ENCODE results near the gene ARMCX6. TPM values are rescaled to one million over a fixed set of nuclear protein-coding genes. Genes with fewer than 3 reads are reported as not detected.
A peak's percentile ranks its signal among the peaks of the same experiment; 100 is the strongest.

The ARMCX6 gene
- total and polyA plus RNA-seq, 12 donors = 11.1 to 43.1 (median 33.0) TPM

GRCh38 chrX:101639583-101639982 lies 21.8 kb upstream of the ARMCX6 start:
- intact Hi-C loops (cut with DNase I) = no loop called here
- H3K27me3 ChIP-seq = peaks cover 0 to 7% (median 0%) of the 10 kb centered on the region in 7 donors

GRCh38 chrX:101619364-101619763 lies 1.6 kb upstream of the ARMCX6 start:
- H3K27me3 ChIP-seq = peaks cover 0 to 5% (median 0%) of the 10 kb centered on the region in 7 donors
- intact Hi-C loops (cut with DNase I) = loop anchor here in 1 of 10 donors (5.0 kb wide), 2 partner anchors 67 to 178 kb away; partner anchors contain the start of gene ARMCX1
- no peaks in the 10 kb centered on the region for H3K36me3 ChIP-seq
- DNase-seq (peak in 1 of 2 donors; percentile 5), ATAC-seq (no peak)
- no peak for TF ChIP-seq CTCF (IDR thresholded peaks at IDR 0.05)
- no peak overlapping the region for H3K4me3 ChIP-seq
- no peak overlapping the region for H3K27ac ChIP-seq
- peaks cover 0 to 17% (median 5%) of the 10 kb centered on the region in 9 donors for H3K4me1 ChIP-seq
- no peaks in the 10 kb centered on the region for H3K9me3 ChIP-seq

More at GRCh38 chrX:101639583-101639982, 21.8 kb upstream of the ARMCX6 start:
- Histone ChIP-seq H3K9me3 (no peaks in the 10 kb centered on the region), H3K27ac (no peak overlapping the region), H3K4me1 (no peaks in the 10 kb centered on the region), H3K4me3 (no peak overlapping the region), H3K36me3 (peaks cover 0 to 18% (median 0%) of the 10 kb centered on the region in 9 donors)
- DNase-seq = no peak
- ATAC-seq = no peak
- no peak for TF ChIP-seq CTCF (IDR thresholded peaks at IDR 0.05)

GRCh38 chrX:101605728-101606127 lies 12.1 kb downstream of the ARMCX6 start:
- TF ChIP-seq CTCF (IDR thresholded peaks at IDR 0.05) = no peak
- Histone ChIP-seq H3K4me3 (no peak overlapping the region), H3K4me1 (no peaks in the 10 kb centered on the region), H3K36me3 (no peaks in the 10 kb centered on the region), H3K9me3 (no peaks in the 10 kb centered on the region), H3K27ac (no peak overlapping the region), H3K27me3 (peaks cover 0 to 40% (median 0%) of the 10 kb centered on the region in 7 donors)
- intact Hi-C loops (cut with DNase I) = loop anchor here in 1 of 10 donors (10.0 kb wide), 1 partner anchor 1749 kb away; the partner anchor contains the start of gene TCEAL9
- 14 to 24% methylated on average over 1 of the region's 1 CpG for WGBS, 2 donors
- no peak for DNase-seq
- no peak for ATAC-seq

GRCh38 chrX:101605146-101605545 lies 12.7 kb downstream of the ARMCX6 start:
- H3K36me3 ChIP-seq = no peaks in the 10 kb centered on the region
- ATAC-seq (no peak), DNase-seq (no peak)
- H3K9me3 ChIP-seq = no peaks in the 10 kb centered on the region
- peaks cover 0 to 40% (median 0%) of the 10 kb centered on the region in 7 donors for H3K27me3 ChIP-seq
- H3K27ac ChIP-seq = no peak overlapping the region
- no peaks in the 10 kb centered on the region for H3K4me1 ChIP-seq
- H3K4me3 ChIP-seq = no peak overlapping the region
- TF ChIP-seq CTCF (IDR thresholded peaks at IDR 0.05) = no peak
- intact Hi-C loops (cut with DNase I) = loop anchor here in 1 of 10 donors (10.0 kb wide), 1 partner anchor 1750 kb away; the partner anchor contains the start of gene TCEAL9
